ENCODE results near the gene ACLY. TPM values are rescaled to one million over a fixed set of nuclear protein-coding genes. Genes with fewer than 3 reads are reported as not detected.
A peak's percentile ranks its signal among the peaks of the same experiment; 100 is the strongest.

The ACLY gene
- 10 to 100 TPM; 46.9 to 99.2 (median 49.3) TPM for polyA plus RNA-seq

GRCh38 chr17:41918314-41919164, at the start of gene ACLY:
Gene ACLY (minus strand): TSS chr17:41918951. CDS start chr17:41913873, 5,078 bp downstream.
- Mint-ChIP-seq H3K27ac (peak within 1 kb of the TSS; percentile 68 to 90 (median 80)), H3K36me3 (no peaks in the 10 kb centered on the region), H3K27me3 (ENCODE audit: low read depth in 3 of 3) (peaks cover 0 to 10% (median 6%) of the 10 kb centered on the region in 3 donors), H3K9me3 (no peaks in the 10 kb centered on the region), H3K4me3 (peak within 1 kb of the TSS; percentile 86 to 92 (median 89)), H3K4me1 (peaks cover 33 to 39% of the 10 kb centered on the region in 2 donors)
- peak; percentile 90 to 92 (median 92) for DNase-seq

GRCh38 chr17:41967921-41968578, 49.3 kb upstream of the ACLY start:
- DNase-seq, result no peak
- H3K36me3 Mint-ChIP-seq, result peaks cover 0 to 5% (median 0%) of the 10 kb centered on the region in 3 donors
- peaks cover 2 to 21% (median 12%) of the 10 kb centered on the region in 3 donors for H3K27me3 Mint-ChIP-seq (ENCODE audit: low read depth in 3 of 3)
- peaks cover 41 to 53% of the 10 kb centered on the region in 2 donors for H3K4me1 Mint-ChIP-seq
- H3K4me3 Mint-ChIP-seq, result peak overlapping the region; percentile 68 to 87 (median 79)
- H3K27ac Mint-ChIP-seq, result peak overlapping the region in 4 of 6 donors; percentile 46 to 62 (median 60)
- peaks cover 0 to 2% (median 0%) of the 10 kb centered on the region in 6 donors for H3K9me3 Mint-ChIP-seq

GRCh38 chr17:41967141-41967920, 48.6 kb upstream of the ACLY start:
- Mint-ChIP-seq H3K27ac (peak overlapping the region; percentile 53 to 76 (median 60)), H3K4me1 (peaks cover 34 to 45% of the 10 kb centered on the region in 2 donors), H3K27me3 (ENCODE audit: low read depth in 3 of 3) (peaks cover 2 to 17% (median 10%) of the 10 kb centered on the region in 3 donors), H3K9me3 (peaks cover 0 to 2% (median 0%) of the 10 kb centered on the region in 6 donors), H3K36me3 (peaks cover 0 to 1% (median 0%) of the 10 kb centered on the region in 3 donors), H3K4me3 (peak overlapping the region; percentile 68 to 87 (median 83))
- DNase-seq, result peak; percentile 23 to 38 (median 28)

- DNase-seq, result peak; percentile 89 to 93 (median 90)
- Mint-ChIP-seq H3K9me3 (peaks cover 0 to 2% (median 0%) of the 10 kb centered on the region in 6 donors), H3K4me3 (peak within 1 kb of the TSS; percentile 83 to 88 (median 85)), H3K27me3 (ENCODE audit: low read depth in 3 of 3) (peaks cover 2 to 15% (median 10%) of the 10 kb centered on the region in 3 donors), H3K36me3 (no peaks in the 10 kb centered on the region), H3K27ac (peak within 1 kb of the TSS; percentile 83 to 93 (median 88)), H3K4me1 (peaks cover 31 to 43% of the 10 kb centered on the region in 2 donors)
Measured at GRCh38 chr17:41966463-41967140, 47.9 kb upstream of the ACLY start, which contains the start of gene CNP. Gene CNP (plus strand): TSS chr17:41966795. CDS start chr17:41966885, 90 bp downstream.

- Mint-ChIP-seq H3K36me3 (no peaks in the 10 kb centered on the region), H3K27me3 (ENCODE audit: low read depth in 3 of 3) (peaks cover 2 to 15% (median 10%) of the 10 kb centered on the region in 3 donors)
Measured at GRCh38 chr17:41965694-41966462, 47.1 kb upstream of the ACLY start.

GRCh38 chr17:41962768-41963434, 44.1 kb upstream of the ACLY start:
- peak; percentile 56 to 65 (median 58) for DNase-seq
- H3K4me1 Mint-ChIP-seq, result peaks cover 21 to 24% of the 10 kb centered on the region in 2 donors
- peaks cover 2 to 13% (median 12%) of the 10 kb centered on the region in 3 donors for H3K27me3 Mint-ChIP-seq (ENCODE audit: low read depth in 3 of 3)
- H3K9me3 Mint-ChIP-seq, result peaks cover 0 to under 1% (median 0%) of the 10 kb centered on the region in 6 donors
- H3K4me3 Mint-ChIP-seq, result no peak overlapping the region
- H3K36me3 Mint-ChIP-seq, result no peaks in the 10 kb centered on the region
- H3K27ac Mint-ChIP-seq, result peak overlapping the region in 1 of 6 donors; percentile 67

More at GRCh38 chr17:41965694-41966462, 47.1 kb upstream of the ACLY start:
- peak in 2 of 3 donors; percentile 32 to 39 for DNase-seq
- H3K4me3 Mint-ChIP-seq, result peak overlapping the region; percentile 83 to 88 (median 85)
- H3K27ac Mint-ChIP-seq, result peak overlapping the region; percentile 83 to 93 (median 88)
- peaks cover 27 to 37% of the 10 kb centered on the region in 2 donors for H3K4me1 Mint-ChIP-seq
- H3K9me3 Mint-ChIP-seq, result peaks cover 0 to 2% (median 0%) of the 10 kb centered on the region in 6 donors

- DNase-seq, result no peak
- Mint-ChIP-seq H3K27me3 (ENCODE audit: low read depth in 3 of 3) (peaks cover 3 to 12% (median 11%) of the 10 kb centered on the region in 3 donors), H3K9me3 (no peaks in the 10 kb centered on the region), H3K27ac (peak overlapping the region in 1 of 6 donors; percentile 7), H3K36me3 (no peaks in the 10 kb centered on the region), H3K4me3 (no peak overlapping the region), H3K4me1 (peaks cover 14 to 16% of the 10 kb centered on the region in 2 donors)
Measured at GRCh38 chr17:41962111-41962510, 43.4 kb upstream of the ACLY start.

GRCh38 chr17:41959336-41960095, 40.8 kb upstream of the ACLY start:
- H3K4me3 Mint-ChIP-seq, result no peak overlapping the region
- no peaks in the 10 kb centered on the region for H3K9me3 Mint-ChIP-seq
- H3K36me3 Mint-ChIP-seq, result no peaks in the 10 kb centered on the region
- no peak overlapping the region for H3K27ac Mint-ChIP-seq
- no peak for DNase-seq
- no peaks in the 10 kb centered on the region for H3K4me1 Mint-ChIP-seq
- H3K27me3 Mint-ChIP-seq (ENCODE audit: low read depth in 3 of 3), result peaks cover 0 to 9% (median 1%) of the 10 kb centered on the region in 3 donors

GRCh38 chr17:41959030-41959335, 40.2 kb upstream of the ACLY start:
- Mint-ChIP-seq H3K9me3 (no peaks in the 10 kb centered on the region), H3K27ac (no peak overlapping the region), H3K4me3 (no peak overlapping the region), H3K27me3 (ENCODE audit: low read depth in 3 of 3) (peaks cover 0 to 6% (median 1%) of the 10 kb centered on the region in 3 donors), H3K4me1 (no peaks in the 10 kb centered on the region), H3K36me3 (no peaks in the 10 kb centered on the region)
- DNase-seq, result no peak

GRCh38 chr17:41957869-41958439, 39.2 kb upstream of the ACLY start:
- Mint-ChIP-seq H3K27me3 (ENCODE audit: low read depth in 3 of 3) (peaks cover 1 to 5% (median 3%) of the 10 kb centered on the region in 3 donors), H3K27ac (no peak overlapping the region)
- DNase-seq, result no peak

More at GRCh38 chr17:41957869-41958439, 39.2 kb upstream of the ACLY start:
- Mint-ChIP-seq H3K4me1 (no peaks in the 10 kb centered on the region), H3K36me3 (no peaks in the 10 kb centered on the region), H3K9me3 (no peaks in the 10 kb centered on the region), H3K4me3 (no peak overlapping the region)
